GM18526 (cell line): Measurements from ENCODE around the gene ABCB10.

Experiments used
- POLR2A ChIP-seq: IDR thresholded peaks from 3 replicates; pipeline ENCODE4 v1.6.1; 2011; ENCODE audit not compliant: insufficient read length; ENCODE audit errors: extremely low read depth

The ABCB10 gene

GRCh38 chr1:229579059-229579673 is 20.7 kb upstream of the ABCB10 start:
- TF ChIP-seq POLR2A: no peak

- TF ChIP-seq POLR2A: no peak
Measured at GRCh38 chr1:229578168-229579058, 19.9 kb upstream of the ABCB10 start.

- TF ChIP-seq POLR2A: no peak
Measured at GRCh38 chr1:229574679-229575442, 16.4 kb upstream of the ABCB10 start.

- no peak for TF ChIP-seq POLR2A
Measured at GRCh38 chr1:229572286-229572685, 13.8 kb upstream of the ABCB10 start.

DNA sequence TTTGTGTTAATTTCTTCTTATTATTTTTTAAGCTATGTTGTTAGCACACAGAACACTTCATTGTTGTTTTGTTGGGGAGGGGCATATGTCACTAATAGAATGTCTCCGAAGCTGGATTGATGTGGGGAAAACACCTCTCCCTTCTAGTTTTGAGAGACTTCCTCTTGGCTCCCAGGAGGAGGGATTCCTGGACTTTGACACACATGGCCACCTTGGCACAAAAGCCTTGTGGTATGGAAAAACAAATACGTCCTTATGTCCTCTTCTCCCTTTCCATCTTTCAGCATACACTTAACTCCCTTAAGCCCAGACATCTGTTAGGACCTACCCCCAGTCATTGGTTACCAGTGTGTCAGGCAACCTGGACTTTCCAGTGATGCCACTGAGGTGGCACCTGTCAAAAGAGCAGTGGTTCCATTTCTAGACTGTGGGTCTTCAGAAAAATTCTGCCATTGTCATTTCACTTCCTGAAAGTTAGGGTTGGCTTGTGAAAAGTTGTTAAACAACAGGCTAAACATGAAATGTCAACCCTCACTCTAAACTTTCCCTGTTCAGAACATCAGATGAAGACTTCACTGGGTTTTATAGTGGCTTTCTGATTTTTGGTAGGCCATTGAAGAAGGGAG is 12.5 kb upstream of the ABCB10 start:
- TF ChIP-seq POLR2A: no peak

- no peak for TF ChIP-seq POLR2A
Measured at GRCh38 chr1:229570305-229570704, 11.8 kb upstream of the ABCB10 start.

GRCh38 chr1:229567109-229567868 is 8.8 kb upstream of the ABCB10 start:
- TF ChIP-seq POLR2A: no peak

- TF ChIP-seq POLR2A: no peak
Measured at GRCh38 chr1:229563701-229564100, 5.2 kb upstream of the ABCB10 start.

- TF ChIP-seq POLR2A: no peak
Measured at GRCh38 chr1:229563241-229563640, 4.7 kb upstream of the ABCB10 start.

DNA sequence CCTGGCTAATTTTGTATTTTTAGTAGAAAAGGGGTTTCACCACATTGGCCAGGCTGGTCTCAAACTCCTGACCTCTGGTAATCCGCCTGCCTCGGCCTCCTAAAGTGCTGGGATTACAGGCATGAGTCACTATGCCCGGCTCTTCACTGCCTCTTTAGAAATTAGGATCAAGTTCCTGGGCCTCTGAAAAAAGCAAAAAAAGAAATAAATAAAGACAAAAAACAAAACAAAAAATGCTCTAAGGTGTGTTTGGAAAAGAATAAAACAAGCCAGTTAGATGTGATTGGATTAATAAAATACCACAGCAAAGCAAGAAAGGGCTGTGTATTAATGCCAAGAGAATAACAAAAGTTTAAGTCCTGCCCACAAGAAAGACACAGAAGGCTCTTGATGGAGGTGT is 4.2 kb upstream of the ABCB10 start:
- no peak for TF ChIP-seq POLR2A

DNA sequence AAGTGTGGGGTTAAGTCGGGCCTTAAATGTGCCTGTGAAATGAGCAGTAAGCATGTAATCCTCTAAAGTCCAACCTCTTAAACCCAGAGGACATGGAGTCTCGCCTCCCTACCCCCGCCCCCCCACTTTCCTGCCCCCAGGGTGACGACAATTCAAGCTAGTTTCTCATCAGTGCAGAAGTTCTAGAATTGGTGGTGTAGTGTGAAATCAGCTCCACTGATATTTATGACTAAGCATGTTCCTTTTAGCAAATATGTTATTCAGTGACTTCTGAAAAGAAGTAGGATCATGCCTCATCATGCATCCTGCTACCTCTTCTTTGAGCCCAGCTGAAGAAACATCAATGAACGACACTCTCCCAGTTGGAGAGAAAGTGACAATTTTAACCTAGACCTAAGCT is 2.6 kb upstream of the ABCB10 start:
- TF ChIP-seq POLR2A: no peak

DNA sequence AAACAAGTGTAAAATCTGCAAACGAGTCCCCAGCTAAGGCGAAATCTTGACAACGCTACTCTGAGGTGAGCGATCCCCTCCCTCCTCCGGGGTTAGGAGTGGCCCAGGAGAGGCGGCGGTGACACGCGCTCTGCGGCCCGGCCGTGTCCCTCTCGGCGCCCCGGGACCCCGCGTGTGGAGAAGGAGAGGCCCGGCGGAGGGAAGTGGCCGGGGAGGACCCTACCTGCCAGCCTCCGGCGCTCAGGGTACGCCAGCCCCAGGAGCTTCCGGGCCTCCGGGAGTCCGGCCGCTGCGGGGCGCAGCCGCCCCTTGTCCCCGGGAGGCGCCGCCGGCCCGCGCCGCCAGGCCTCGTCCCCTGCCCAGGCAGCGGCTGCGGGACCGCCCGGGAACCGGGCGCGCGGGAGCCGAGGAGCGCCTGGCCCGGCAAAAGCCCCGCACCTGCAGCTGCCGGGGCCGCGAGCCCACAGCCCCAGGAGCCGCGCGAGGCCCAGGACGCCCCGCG is 543 bp downstream of the ABCB10 start:
- no peak for TF ChIP-seq POLR2A

DNA sequence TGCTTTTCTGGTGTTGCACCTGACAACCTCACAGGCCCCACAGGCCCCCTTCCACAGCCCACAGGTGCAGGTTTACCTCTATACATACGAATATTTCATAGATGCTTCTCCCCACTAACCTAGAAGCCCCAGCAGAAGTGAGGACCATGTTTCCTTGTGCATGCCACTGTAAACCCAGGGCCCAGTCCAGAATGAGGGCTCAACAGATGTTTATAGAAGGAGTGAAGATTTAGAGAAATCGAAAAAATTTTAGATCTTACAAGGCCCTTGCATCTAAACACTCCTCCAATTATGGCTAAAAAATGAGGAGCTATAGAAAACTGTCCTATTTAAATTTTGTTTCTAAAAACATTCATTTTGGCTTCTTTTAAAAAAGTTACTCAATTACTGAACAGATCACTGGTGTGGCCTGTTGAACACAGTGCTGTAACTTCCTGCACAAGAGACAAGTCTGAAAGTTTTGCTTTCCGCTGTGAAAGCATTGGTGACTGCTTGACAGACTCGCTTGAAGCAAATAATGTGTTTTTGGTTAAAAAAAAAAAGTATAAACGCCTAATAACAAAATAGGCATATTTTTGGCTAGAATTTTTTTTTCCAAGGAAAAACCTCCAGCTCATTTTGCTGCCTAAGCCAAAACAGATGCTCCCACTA is 1.2 kb downstream of the ABCB10 start:
- no peak for TF ChIP-seq POLR2A
